BE2C (cell line): ENCODE data around the gene ZRSR2.
"Not testable (repeated sequence)": the region's sequence is repeated elsewhere in the genome, so short reads cannot be mapped to it uniquely, and the experiment has no call there.

Experiments used
- DNase-seq: peaks from one replicate; pipeline ENCODE4 v3.0.0-alpha.2; 2020
- H3K27me3 ChIP-seq: fragments of 250-450 bp; sonication (Bioruptor Pico); 2 replicates; pipeline ENCODE4 v1.5.1; 2020; ENCODE audit warnings: mild to moderate bottlenecking
- H3K36me3 ChIP-seq: fragments of 250-450 bp; sonication (Bioruptor Pico); 2 replicates; pipeline ENCODE4 v1.5.1; 2020; ENCODE audit warnings: mild to moderate bottlenecking
- H3K4me1 ChIP-seq: fragments of 250-450 bp; sonication (Bioruptor Pico); 2 replicates; pipeline ENCODE4 v1.5.1; 2020
- H3K4me3 ChIP-seq: 2 replicates; pipeline ENCODE4 v1.5.1; 2011; ENCODE audit warnings: low read depth, low read length
- H3K9me3 ChIP-seq: fragments of 250-450 bp; sonication (Bioruptor Pico); 2 replicates; pipeline ENCODE4 v1.5.1; 2020
- CTCF ChIP-seq: IDR thresholded peaks from 2 replicates; pipeline ENCODE4 v1.5.1; 2012; ENCODE audit warnings: mild to moderate bottlenecking, low read depth, low read length

ZRSR2 gene

GRCh38 chrX:15749642-15750610 is 40.4 kb upstream of the ZRSR2 start:
- DNase-seq, result no peak
- Histone ChIP-seq H3K4me3 (no peak overlapping the region), H3K36me3 (no peaks in the 10 kb centered on the region), H3K4me1 (no peaks in the 10 kb centered on the region), H3K9me3 (no peaks in the 10 kb centered on the region), H3K27me3 (no peaks in the 10 kb centered on the region)
- TF ChIP-seq CTCF, result no peak

DNA sequence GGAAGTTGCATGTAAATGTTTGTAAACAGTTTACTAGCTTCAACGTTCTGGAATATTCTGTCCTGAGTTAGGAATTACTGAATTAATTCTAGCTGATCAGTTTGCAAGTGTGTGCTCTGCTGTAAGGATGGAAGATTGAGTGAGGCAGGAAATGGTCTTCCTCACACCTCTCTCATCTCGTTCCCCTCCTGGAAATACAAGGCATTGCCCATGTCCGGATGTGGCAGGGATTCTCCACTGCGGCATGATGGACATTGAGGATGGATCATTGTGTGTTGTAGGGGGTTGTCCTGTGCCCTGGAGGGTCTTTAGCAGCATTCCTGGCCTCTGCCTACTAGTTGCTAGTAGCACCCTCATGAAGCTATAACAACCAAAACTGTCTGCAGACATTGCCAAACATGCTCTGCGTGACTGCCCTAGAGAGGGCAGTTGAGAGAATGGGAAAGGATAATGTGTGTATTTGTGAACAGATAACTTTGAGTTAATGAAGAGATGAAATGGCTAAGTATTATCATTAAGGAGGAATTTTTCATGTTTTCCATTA is 39.6 kb upstream of the ZRSR2 start:
- no peak for TF ChIP-seq CTCF
- H3K4me3 ChIP-seq, result no peak overlapping the region
- H3K4me1 ChIP-seq, result no peaks in the 10 kb centered on the region
- no peak for DNase-seq
- no peaks in the 10 kb centered on the region for H3K36me3 ChIP-seq
- H3K27me3 ChIP-seq, result no peaks in the 10 kb centered on the region
- no peaks in the 10 kb centered on the region for H3K9me3 ChIP-seq

GRCh38 chrX:15751155-15751819 is 39.0 kb upstream of the ZRSR2 start:
- DNase-seq, result no peak
- no peak for TF ChIP-seq CTCF
- Histone ChIP-seq H3K27me3 (no peaks in the 10 kb centered on the region), H3K4me1 (no peaks in the 10 kb centered on the region), H3K9me3 (no peaks in the 10 kb centered on the region), H3K4me3 (no peak overlapping the region), H3K36me3 (no peaks in the 10 kb centered on the region)

- no peak for DNase-seq
- Histone ChIP-seq H3K36me3 (no peaks in the 10 kb centered on the region), H3K4me1 (no peaks in the 10 kb centered on the region), H3K4me3 (no peak overlapping the region), H3K27me3 (no peaks in the 10 kb centered on the region), H3K9me3 (no peaks in the 10 kb centered on the region)
- no peak for TF ChIP-seq CTCF
These were observed 35.2 kb upstream of the ZRSR2 start for GRCh38 chrX:15755091-15755490.

- H3K9me3 ChIP-seq, result no peaks in the 10 kb centered on the region
- TF ChIP-seq CTCF, result no peak
- H3K36me3 ChIP-seq, result no peaks in the 10 kb centered on the region
- H3K4me3 ChIP-seq, result no peak overlapping the region
- H3K4me1 ChIP-seq, result no peaks in the 10 kb centered on the region
- no peaks in the 10 kb centered on the region for H3K27me3 ChIP-seq
- no peak for DNase-seq
These were observed 32.1 kb upstream of the ZRSR2 start for GRCh38 chrX:15758140-15758539.

DNA sequence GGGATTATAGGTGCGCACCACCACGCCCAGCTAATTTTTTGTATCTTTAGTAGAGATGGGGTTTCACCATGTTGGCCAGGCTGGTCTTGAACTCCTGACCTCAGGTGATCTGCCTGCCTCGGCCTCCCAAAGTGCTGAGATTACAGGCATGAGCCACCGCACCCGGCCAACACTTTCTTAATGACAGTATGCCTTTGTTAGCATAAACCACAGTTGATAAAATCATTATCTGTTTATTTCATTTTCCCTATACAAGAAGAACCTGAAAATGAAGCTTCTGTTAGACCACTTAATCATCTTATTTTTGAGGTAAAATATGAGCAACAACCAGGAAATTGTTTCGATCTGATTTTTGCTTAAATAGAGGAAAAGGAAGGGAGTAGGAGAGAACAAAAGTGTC is 30.4 kb upstream of the ZRSR2 start:
- not testable (repeated sequence) for H3K27me3 ChIP-seq, H3K36me3 ChIP-seq, H3K9me3 ChIP-seq, DNase-seq, H3K4me3 ChIP-seq, H3K4me1 ChIP-seq
